Measurements from ENCODE around the gene FAM217B. TPM values are rescaled to one million over a fixed set of nuclear protein-coding genes. Genes with fewer than 3 reads are reported as not detected.

Gene FAM217B
- total and polyA plus RNA-seq, 4 donors = 0.88 to 5.0 (median 1.7) TPM

GRCh38 chr20:59891581-59891980 lies 48.6 kb upstream of the FAM217B start:
- H3K9me3 ChIP-seq (ENCODE audit: control insufficient read depth in 4 of 4, low read length in 3 of 4) = no peaks in the 10 kb centered on the region
- H3K4me1 ChIP-seq (ENCODE audit: control insufficient read depth in 4 of 4, insufficient read depth in 4 of 4, low read length in 3 of 4) = no peaks in the 10 kb centered on the region
- no peak overlapping the region for H3K9ac ChIP-seq (ENCODE audit: low read depth in 1 of 2, low read length in 2 of 2)
- no peak overlapping the region for H3K4me3 ChIP-seq (ENCODE audit: low read depth in 1 of 3, low read length in 3 of 3)
- no peaks in the 10 kb centered on the region for H3K27me3 ChIP-seq (ENCODE audit: control insufficient read depth in 4 of 4, insufficient read depth in 4 of 4, low read length in 3 of 4)
- no peaks in the 10 kb centered on the region for H3K36me3 ChIP-seq (ENCODE audit: control insufficient read depth in 4 of 4, insufficient read depth in 3 of 4, low read depth in 1 of 4, low read length in 3 of 4)
- no peak for DNase-seq (ENCODE audit: low spot score)
- WGBS = 73% methylated on average over 1 of the region's 1 CpG
- no peak overlapping the region for H3K27ac ChIP-seq (ENCODE audit: low read depth in 1 of 2, low read length in 2 of 2)
- TF ChIP-seq, protein P1, sequence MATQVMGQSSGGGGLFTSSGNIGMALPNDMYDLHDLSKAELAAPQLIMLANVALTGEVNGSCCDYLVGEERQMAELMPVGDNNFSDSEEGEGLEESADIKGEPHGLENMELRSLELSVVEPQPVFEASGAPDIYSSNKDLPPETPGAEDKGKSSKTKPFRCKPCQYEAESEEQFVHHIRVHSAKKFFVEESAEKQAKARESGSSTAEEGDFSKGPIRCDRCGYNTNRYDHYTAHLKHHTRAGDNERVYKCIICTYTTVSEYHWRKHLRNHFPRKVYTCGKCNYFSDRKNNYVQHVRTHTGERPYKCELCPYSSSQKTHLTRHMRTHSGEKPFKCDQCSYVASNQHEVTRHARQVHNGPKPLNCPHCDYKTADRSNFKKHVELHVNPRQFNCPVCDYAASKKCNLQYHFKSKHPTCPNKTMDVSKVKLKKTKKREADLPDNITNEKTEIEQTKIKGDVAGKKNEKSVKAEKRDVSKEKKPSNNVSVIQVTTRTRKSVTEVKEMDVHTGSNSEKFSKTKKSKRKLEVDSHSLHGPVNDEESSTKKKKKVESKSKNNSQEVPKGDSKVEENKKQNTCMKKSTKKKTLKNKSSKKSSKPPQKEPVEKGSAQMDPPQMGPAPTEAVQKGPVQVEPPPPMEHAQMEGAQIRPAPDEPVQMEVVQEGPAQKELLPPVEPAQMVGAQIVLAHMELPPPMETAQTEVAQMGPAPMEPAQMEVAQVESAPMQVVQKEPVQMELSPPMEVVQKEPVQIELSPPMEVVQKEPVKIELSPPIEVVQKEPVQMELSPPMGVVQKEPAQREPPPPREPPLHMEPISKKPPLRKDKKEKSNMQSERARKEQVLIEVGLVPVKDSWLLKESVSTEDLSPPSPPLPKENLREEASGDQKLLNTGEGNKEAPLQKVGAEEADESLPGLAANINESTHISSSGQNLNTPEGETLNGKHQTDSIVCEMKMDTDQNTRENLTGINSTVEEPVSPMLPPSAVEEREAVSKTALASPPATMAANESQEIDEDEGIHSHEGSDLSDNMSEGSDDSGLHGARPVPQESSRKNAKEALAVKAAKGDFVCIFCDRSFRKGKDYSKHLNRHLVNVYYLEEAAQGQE (IDR thresholded peaks at IDR 0.05) = no peak
- TF ChIP-seq GABPA (IDR thresholded peaks at IDR 0.05 in 1 of 2, conservative IDR thresholded peaks at IDR 0.05 in 1 of 2) (no peak), YY1 (IDR thresholded peaks at IDR 0.05) (no peak), JUND (IDR thresholded peaks at IDR 0.05) (no peak), SP1 (IDR thresholded peaks at IDR 0.05) (no peak), FOXA1 (IDR thresholded peaks at IDR 0.05) (no peak), HNF4G (IDR thresholded peaks at IDR 0.05) (no peak), RXRA (IDR thresholded peaks at IDR 0.05) (no peak), NR2F2 (IDR thresholded peaks at IDR 0.05) (no peak), ZBTB33 (IDR thresholded peaks at IDR 0.05) (no peak), EGR1 (IDR thresholded peaks at IDR 0.05; ENCODE audit: low read depth in 2 of 2) (no peak), HNF4A (conservative IDR thresholded peaks at IDR 0.05) (no peak)
- TF ChIP-seq, protein P2, sequence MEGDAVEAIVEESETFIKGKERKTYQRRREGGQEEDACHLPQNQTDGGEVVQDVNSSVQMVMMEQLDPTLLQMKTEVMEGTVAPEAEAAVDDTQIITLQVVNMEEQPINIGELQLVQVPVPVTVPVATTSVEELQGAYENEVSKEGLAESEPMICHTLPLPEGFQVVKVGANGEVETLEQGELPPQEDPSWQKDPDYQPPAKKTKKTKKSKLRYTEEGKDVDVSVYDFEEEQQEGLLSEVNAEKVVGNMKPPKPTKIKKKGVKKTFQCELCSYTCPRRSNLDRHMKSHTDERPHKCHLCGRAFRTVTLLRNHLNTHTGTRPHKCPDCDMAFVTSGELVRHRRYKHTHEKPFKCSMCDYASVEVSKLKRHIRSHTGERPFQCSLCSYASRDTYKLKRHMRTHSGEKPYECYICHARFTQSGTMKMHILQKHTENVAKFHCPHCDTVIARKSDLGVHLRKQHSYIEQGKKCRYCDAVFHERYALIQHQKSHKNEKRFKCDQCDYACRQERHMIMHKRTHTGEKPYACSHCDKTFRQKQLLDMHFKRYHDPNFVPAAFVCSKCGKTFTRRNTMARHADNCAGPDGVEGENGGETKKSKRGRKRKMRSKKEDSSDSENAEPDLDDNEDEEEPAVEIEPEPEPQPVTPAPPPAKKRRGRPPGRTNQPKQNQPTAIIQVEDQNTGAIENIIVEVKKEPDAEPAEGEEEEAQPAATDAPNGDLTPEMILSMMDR (IDR thresholded peaks at IDR 0.05; ENCODE audit: low read depth, low read length, missing input control) = no peak

DNA sequence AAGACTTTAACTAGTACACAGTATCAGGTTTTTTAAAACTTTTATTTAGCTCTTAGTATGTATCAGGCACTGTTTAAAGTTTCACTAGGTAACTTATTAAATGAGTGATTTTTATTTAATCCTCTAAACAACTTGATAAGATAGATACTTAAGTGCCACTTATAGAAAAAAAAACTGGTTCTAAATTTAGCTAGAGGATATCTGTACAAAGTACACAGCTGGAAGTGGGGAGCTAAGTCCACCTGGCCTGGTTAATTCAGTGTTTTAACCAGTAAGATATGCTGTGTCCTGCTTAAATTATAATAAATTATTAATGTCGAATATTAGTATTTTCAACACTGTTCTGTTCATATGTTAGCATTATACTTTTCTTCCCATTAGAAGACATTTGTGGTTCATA lies 44.3 kb upstream of the FAM217B start:
- Histone ChIP-seq H3K4me1 (ENCODE audit: control insufficient read depth in 4 of 4, insufficient read depth in 4 of 4, low read length in 3 of 4) (no peaks in the 10 kb centered on the region), H3K9ac (ENCODE audit: low read depth in 1 of 2, low read length in 2 of 2) (no peak overlapping the region), H3K4me3 (ENCODE audit: low read depth in 1 of 3, low read length in 3 of 3) (no peak overlapping the region), H3K27me3 (ENCODE audit: control insufficient read depth in 4 of 4, insufficient read depth in 4 of 4, low read length in 3 of 4) (peaks cover 0 to 3% (median 0%) of the 10 kb centered on the region in 4 donors), H3K9me3 (ENCODE audit: control insufficient read depth in 4 of 4, low read length in 3 of 4) (no peaks in the 10 kb centered on the region), H3K27ac (ENCODE audit: low read depth in 1 of 2, low read length in 2 of 2) (no peak overlapping the region), H3K36me3 (ENCODE audit: control insufficient read depth in 4 of 4, insufficient read depth in 3 of 4, low read depth in 1 of 4, low read length in 3 of 4) (no peaks in the 10 kb centered on the region)
- DNase-seq (ENCODE audit: low spot score) = no peak
- WGBS = 78% methylated on average over 1 of the region's 1 CpG
- no peak for TF ChIP-seq NR2F2 (IDR thresholded peaks at IDR 0.05)
- TF ChIP-seq, protein P3, sequence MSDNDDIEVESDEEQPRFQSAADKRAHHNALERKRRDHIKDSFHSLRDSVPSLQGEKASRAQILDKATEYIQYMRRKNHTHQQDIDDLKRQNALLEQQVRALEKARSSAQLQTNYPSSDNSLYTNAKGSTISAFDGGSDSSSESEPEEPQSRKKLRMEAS (IDR thresholded peaks at IDR 0.05) = no peak
- TF ChIP-seq HNF4A (conservative IDR thresholded peaks at IDR 0.05) = no peak
- TF ChIP-seq HNF4G (IDR thresholded peaks at IDR 0.05) = no peak
- no peak for TF ChIP-seq RAD21 (IDR thresholded peaks at IDR 0.05)
- TF ChIP-seq FOXA1 (IDR thresholded peaks at IDR 0.05) = no peak
- no peak for TF ChIP-seq RXRA (IDR thresholded peaks at IDR 0.05)
- TF ChIP-seq ZBTB33 (IDR thresholded peaks at IDR 0.05) = no peak
- TF ChIP-seq SP1 (IDR thresholded peaks at IDR 0.05) = no peak
- no peak for TF ChIP-seq EGR1 (IDR thresholded peaks at IDR 0.05; ENCODE audit: low read depth in 2 of 2)
- TF ChIP-seq, protein P2 (IDR thresholded peaks at IDR 0.05; ENCODE audit: low read depth, low read length, missing input control) = no peak
- TF ChIP-seq FOXA2 (IDR thresholded peaks at IDR 0.05) = no peak
- no peak for TF ChIP-seq ATF3 (IDR thresholded peaks at IDR 0.05)
- TF ChIP-seq YY1 (IDR thresholded peaks at IDR 0.05) = no peak
- no peak for TF ChIP-seq GABPA (IDR thresholded peaks at IDR 0.05 in 1 of 2, conservative IDR thresholded peaks at IDR 0.05 in 1 of 2)
- TF ChIP-seq JUND (IDR thresholded peaks at IDR 0.05) = no peak
- TF ChIP-seq TAF1 (conservative IDR thresholded peaks at IDR 0.05) = no peak

Data from liver (tissue), 9 donors.